NCI-H69 (cell line): Measurements from ENCODE around the gene LRBA.

Experiments
- DNase-seq: peaks from one replicate; lab custom pipeline; 2025; lab: John Stamatoyannopoulos, UW

The LRBA gene

GRCh38 chr4:150725957-150726523, 289.0 kb downstream of the LRBA start:
- DNase-seq: no peak

GRCh38 chr4:150723727-150724411, 291.2 kb downstream of the LRBA start:
- DNase-seq: no peak

- peak; percentile 81 for DNase-seq
Measured at GRCh38 chr4:150722908-150723362, 292.1 kb downstream of the LRBA start.

- no peak for DNase-seq
Measured at GRCh38 chr4:150720973-150721518, 294.0 kb downstream of the LRBA start.

GRCh38 chr4:150717952-150718351, 297.1 kb downstream of the LRBA start:
- no peak for DNase-seq

GRCh38 chr4:150714462-150715438, 300.3 kb downstream of the LRBA start:
- no peak for DNase-seq

GRCh38 chr4:150713251-150713650, 301.8 kb downstream of the LRBA start:
- no peak for DNase-seq

GRCh38 chr4:150710770-150711375, 304.2 kb downstream of the LRBA start:
- DNase-seq: no peak

- DNase-seq: no peak
Measured at GRCh38 chr4:150708004-150708403, 307.1 kb downstream of the LRBA start.

GRCh38 chr4:150699599-150699998, 315.5 kb downstream of the LRBA start:
- no peak for DNase-seq

- DNase-seq: no peak
Measured at GRCh38 chr4:150695162-150695561, 319.9 kb downstream of the LRBA start.

GRCh38 chr4:150694438-150694837, 320.6 kb downstream of the LRBA start:
- DNase-seq: no peak

GRCh38 chr4:150683775-150684350, 331.2 kb downstream of the LRBA start:
- DNase-seq: no peak

GRCh38 chr4:150682126-150682525, 333.0 kb downstream of the LRBA start:
- DNase-seq: no peak

- DNase-seq: no peak
Measured at GRCh38 chr4:150681063-150681462, 334.0 kb downstream of the LRBA start.

GRCh38 chr4:150680651-150681050, 334.4 kb downstream of the LRBA start:
- DNase-seq: peak; percentile 69

GRCh38 chr4:150679765-150680343, 335.2 kb downstream of the LRBA start:
- peak; percentile 48 for DNase-seq

- peak; percentile 24 for DNase-seq
Measured at GRCh38 chr4:150679018-150679764, 335.9 kb downstream of the LRBA start.

GRCh38 chr4:150673793-150674192, 341.3 kb downstream of the LRBA start:
- no peak for DNase-seq

GRCh38 chr4:150668824-150669223, 346.3 kb downstream of the LRBA start:
- DNase-seq: no peak
